Activated CD4-positive, CD25-positive, alpha-beta regulatory T cell treated with anti-CD3 and anti-CD28 coated beads, Interleukin-2, amount 50 U/mL, for 24 hours (primary cell): ENCODE data around the gene SLC30A7.
A peak's percentile ranks its signal among the peaks of the same experiment; 100 is the strongest.
"Not testable (repeated sequence)": the region's sequence is repeated elsewhere in the genome, so short reads cannot be mapped to it uniquely, and the experiment has no call there.

ENCODE experiments used
- ATAC-seq, 2 donors: fragments of 150-1000 bp; cut with Tn5 transposase; one replicate each; pipeline ENCODE4 v1.10.0; 2021; ENCODE audit warnings: mild to moderate bottlenecking in 1 of 2, moderate library complexity in 1 of 2

The SLC30A7 gene

GRCh38 chr1:100891380-100891779 is 4.5 kb upstream of the SLC30A7 start:
- ATAC-seq = no peak

- no peak for ATAC-seq
Measured at GRCh38 chr1:100892554-100892953, 3.3 kb upstream of the SLC30A7 start.

- no peak for ATAC-seq
Measured at GRCh38 chr1:100893718-100894117, 2.2 kb upstream of the SLC30A7 start.

GRCh38 chr1:100894603-100895539 is 1.0 kb upstream of the SLC30A7 start, which contains the start of gene EXTL2:
Gene EXTL2 (minus strand): TSS chr1:100894842. CDS start chr1:100888757, 6,085 bp downstream.
- peak in 1 of 2 donors; percentile 4 for ATAC-seq

GRCh38 chr1:100896481-100896982 is 642 bp downstream of the SLC30A7 start:
- peak; percentile 80 to 83 for ATAC-seq

GRCh38 chr1:100902365-100902764 is 6.5 kb downstream of the SLC30A7 start:
- no peak for ATAC-seq

GRCh38 chr1:100903777-100904176 is 7.9 kb downstream of the SLC30A7 start:
- no peak for ATAC-seq

GRCh38 chr1:100904528-100904927 is 8.6 kb downstream of the SLC30A7 start:
- no peak for ATAC-seq

- no peak for ATAC-seq
Measured at GRCh38 chr1:100905181-100905580, 9.3 kb downstream of the SLC30A7 start.

GRCh38 chr1:100907887-100908286 is 12.0 kb downstream of the SLC30A7 start:
- ATAC-seq = no peak

GRCh38 chr1:100909018-100909417 is 13.1 kb downstream of the SLC30A7 start:
- peak; percentile 41 to 51 for ATAC-seq

- no peak for ATAC-seq
Measured at GRCh38 chr1:100912019-100912418, 16.1 kb downstream of the SLC30A7 start.

GRCh38 chr1:100921110-100921706 is 25.3 kb downstream of the SLC30A7 start:
- no peak for ATAC-seq

- ATAC-seq = no peak
Measured at GRCh38 chr1:100924212-100924611, 28.3 kb downstream of the SLC30A7 start.

- ATAC-seq = no peak
Measured at GRCh38 chr1:100924991-100925390, 29.1 kb downstream of the SLC30A7 start.

- no peak for ATAC-seq
Measured at GRCh38 chr1:100926240-100926639, 30.4 kb downstream of the SLC30A7 start.

GRCh38 chr1:100927276-100927675 is 31.4 kb downstream of the SLC30A7 start:
- peak; percentile 56 to 64 for ATAC-seq

GRCh38 chr1:100928128-100928527 is 32.2 kb downstream of the SLC30A7 start:
- ATAC-seq = no peak

- no peak for ATAC-seq
Measured at GRCh38 chr1:100930494-100930893, 34.6 kb downstream of the SLC30A7 start.

- ATAC-seq = no peak
Measured at GRCh38 chr1:100931716-100932115, 35.8 kb downstream of the SLC30A7 start.

GRCh38 chr1:100933555-100933954 is 37.7 kb downstream of the SLC30A7 start:
- ATAC-seq = not testable (repeated sequence)

GRCh38 chr1:100936194-100936967 is 40.5 kb downstream of the SLC30A7 start:
- ATAC-seq = no peak

GRCh38 chr1:100941098-100941527 is 45.2 kb downstream of the SLC30A7 start:
- peak in 1 of 2 donors; percentile 33 for ATAC-seq
